B cell (primary cell): Measurements from ENCODE around the gene KLHL1. TPM values are rescaled to one million over a fixed set of nuclear protein-coding genes. Genes with fewer than 3 reads are reported as not detected.

ENCODE experiments used
- ATAC-seq: fragments of 200-7000 bp; cut with Tn5 transposase; one replicate; pipeline ENCODE4 v1.10.0; 2021; ENCODE audit warnings: low read depth, mild to moderate bottlenecking, moderate number of reproducible peaks, moderate library complexity
- CTCF ChIA-PET: fragments of 350-600 bp; sonication (Branson Sonifier 250); formaldehyde crosslinking; loops from one replicate; lab custom pipeline; 2021; ENCODE audit warnings: antibody characterized with exemption, inconsistent platforms; lab: Charles Lee
- POLR2A ChIA-PET: fragments of 350-600 bp; sonication (Branson Sonifier 250); formaldehyde crosslinking; loops from one replicate; lab custom pipeline; 2021; ENCODE audit warnings: antibody characterized with exemption; lab: Charles Lee
- DNase-seq: peaks from one replicate; pipeline ENCODE4 v3.0.0; 2013
- H2AFZ ChIP-seq: 2 replicates; pipeline ENCODE4 v1.6.1; 2012; ENCODE audit warnings: mild to moderate bottlenecking, low read depth, low read length; ENCODE audit not compliant: insufficient read depth, poor library complexity, severe bottlenecking
- H3K27ac ChIP-seq, 2 donors: 1 replicate in 1 of 2; 2 replicates in 1 of 2; pipeline ENCODE4 v1.5.1; 2012 to 2013; ENCODE audit warnings: low read length in 2 of 2, mild to moderate bottlenecking in 2 of 2, moderate library complexity in 1 of 2
- H3K27me3 ChIP-seq, 4 experiments: fragments of 200-600 bp in 1 of 4; sonication (generic) in 1 of 4; replicated peaks in 1 of 4; 1 replicate in 2 of 4; 2 replicates in 2 of 4; pipeline versions ENCODE4 v1.6.1 to v1.7.0; 2013 to 2016; ENCODE audit warnings: low read length in 3 of 4, mild to moderate bottlenecking in 2 of 4, mixed read lengths in 1 of 4, moderate library complexity in 1 of 4; ENCODE audit not compliant: insufficient read depth in 4 of 4, control insufficient read depth in 3 of 4; ENCODE audit errors: control extremely low read depth in 1 of 4
- H3K36me3 ChIP-seq, 2 experiments: replicated peaks in 1 of 2; 1 replicate in 1 of 2; 2 replicates in 1 of 2; pipeline versions ENCODE4 v1.6.1 to v1.7.1; 2013; ENCODE audit warnings: low read length in 1 of 2; ENCODE audit not compliant: insufficient read depth in 2 of 2, control insufficient read depth in 1 of 2; ENCODE audit errors: control extremely low read depth in 1 of 2, extremely low read depth in 1 of 2
- H3K4me1 ChIP-seq, 2 donors: fragments of 200-600 bp in 1 of 2; sonication (generic) in 1 of 2; 1 replicate in 1 of 2; 2 replicates in 1 of 2; pipeline versions ENCODE4 v1.5.1 to v1.6.1; 2013 to 2017; ENCODE audit warnings: low read length in 2 of 2; ENCODE audit not compliant: control insufficient read depth in 2 of 2, insufficient read depth in 2 of 2
- H3K4me2 ChIP-seq: replicated peaks from 2 replicates; pipeline ENCODE3; 2012; ENCODE audit warnings: mild to moderate bottlenecking, low read depth, low read length; ENCODE audit not compliant: poor library complexity, severe bottlenecking
- H3K4me3 ChIP-seq, 5 experiments: fragments of 200-600 bp in 1 of 5; sonication (generic) in 1 of 5; 1 replicate in 3 of 5; 2 replicates in 2 of 5; pipeline versions ENCODE4 v1.5.1 to v1.7.0; 2011 to 2016; ENCODE audit warnings: low read length in 4 of 5, mild to moderate bottlenecking in 4 of 5, low read depth in 2 of 5, control low read depth in 1 of 5, moderate library complexity in 1 of 5; ENCODE audit not compliant: insufficient read depth in 1 of 5; ENCODE audit errors: control extremely low read depth in 1 of 5, extremely low read depth in 1 of 5
- H3K79me2 ChIP-seq: fragments of 200-600 bp; sonication (generic); one replicate; pipeline ENCODE4 v1.6.0; 2016; ENCODE audit warnings: low read length; ENCODE audit not compliant: control insufficient read depth, insufficient read depth
- H3K9ac ChIP-seq: fragments of 200-600 bp; sonication (generic); 2 replicates; pipeline ENCODE4 v1.6.1; 2017; ENCODE audit warnings: mild to moderate bottlenecking, low read length, moderate library complexity
- H3K9me3 ChIP-seq, 3 donors: one replicate each; pipeline versions ENCODE4 v1.6.1 to v1.7.1; 2013; ENCODE audit warnings: low read length in 2 of 3; ENCODE audit not compliant: control insufficient read depth in 2 of 3, insufficient read depth in 1 of 3; ENCODE audit errors: control extremely low read depth in 1 of 3
- H4K20me1 ChIP-seq: 2 replicates; pipeline ENCODE4 v1.6.0; 2012; ENCODE audit warnings: mild to moderate bottlenecking, low read length; ENCODE audit not compliant: insufficient read depth, control insufficient read depth, poor library complexity, severe bottlenecking
- H3K27ac Mint-ChIP-seq: one replicate; pipeline ENCODE4 v1.8.0; 2021; ENCODE audit warnings: mixed read lengths
- H3K27me3 Mint-ChIP-seq: one replicate; pipeline ENCODE4 v1.8.0; 2021; ENCODE audit warnings: mixed read lengths
- H3K4me1 Mint-ChIP-seq: one replicate; pipeline ENCODE4 v1.8.0; 2021; ENCODE audit warnings: mixed read lengths
- H3K4me3 Mint-ChIP-seq: one replicate; pipeline ENCODE4 v1.8.0; 2021; ENCODE audit warnings: mixed read lengths
- H3K9me3 Mint-ChIP-seq: one replicate; pipeline ENCODE4 v1.8.0; 2022; ENCODE audit warnings: mixed read lengths; ENCODE audit not compliant: insufficient read depth
- EZH2 ChIP-seq: IDR thresholded peaks from 2 replicates; pipeline ENCODE4 v1.6.1; 2012; ENCODE audit warnings: borderline replicate concordance, low read depth, mild to moderate bottlenecking, moderate library complexity, low read length; ENCODE audit not compliant: insufficient read depth, poor library complexity, severe bottlenecking
- WGBS: methylation state at CpG from one replicate; pipeline ENCODE4 v1.1.5; 2013; ENCODE audit warnings: missing lambda C conversion rate; ENCODE audit not compliant: insufficient coverage; 5-methylcytosine and 5-hydroxymethylcytosine counted together
- intact Hi-C: fragments of 100-400 bp; cut with micrococcal nuclease; formaldehyde crosslinking; loops from one replicate; pipeline ENCODE4 v1.10.0; 2022
- polyA plus RNA-seq: library from polyadenylated mRNA; depleted of rRNA; stranded (reverse); fragments of >200 nt; gene quantifications from 2 replicates; pipeline ENCODE4 v1.2.3, GENCODE V29; 2012
- total RNA-seq, 2 donors: library from RNA; stranded (reverse); fragments of 120-200 nt in 1 of 2; gene quantifications; 1 replicate in 1 of 2; 2 replicates in 1 of 2; pipeline versions ENCODE4 v1.2.3 to v1.2.4, GENCODE V29; 2013 to 2022
- TF ChIP-seq, protein P1 (sequence below): fragments of 200-600 bp; IDR thresholded peaks from one replicate; pipeline ENCODE4 v1.8.0; 2022; ENCODE audit warnings: antibody characterized with exemption, mild to moderate bottlenecking

KLHL1 gene
- total and polyA plus RNA-seq, 2 donors (not counting 1 experiment from before 2014, with no cell fraction given) = not detected

DNA sequence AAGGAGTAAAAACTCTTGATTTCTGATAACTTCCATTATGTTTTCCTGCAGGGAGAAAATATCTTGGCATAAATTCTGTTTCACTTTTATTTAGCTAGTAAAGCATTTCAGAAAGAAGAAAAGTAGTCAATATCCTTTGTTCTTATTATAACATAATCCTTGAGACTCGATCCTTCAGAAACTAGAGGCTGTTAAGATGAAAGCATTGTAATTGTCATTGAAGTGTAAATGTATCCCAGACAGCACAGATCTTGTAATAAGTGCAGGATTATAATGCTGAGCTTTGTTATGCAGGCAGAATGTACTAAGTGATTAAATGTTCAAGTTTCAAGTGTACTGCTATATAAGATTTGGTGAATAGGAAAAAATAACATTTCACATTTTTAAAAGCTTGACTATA lies 225.8 kb downstream of the KLHL1 start:
- no peak for ATAC-seq
- H3K27me3 Mint-ChIP-seq = no peaks in the 10 kb centered on the region
- CTCF ChIA-PET = no interaction called here
- no peak overlapping the region for H3K27ac Mint-ChIP-seq
- H3K27me3 ChIP-seq = no peaks in the 10 kb centered on the region
- H3K79me2 ChIP-seq = no peaks in the 10 kb centered on the region
- intact Hi-C loops = no loop called here
- no peaks in the 10 kb centered on the region for H3K9me3 ChIP-seq
- H2AFZ ChIP-seq = no peak overlapping the region
- no peak overlapping the region for H3K4me3 ChIP-seq
- TF ChIP-seq EZH2 = no peak
- TF ChIP-seq, protein P1, sequence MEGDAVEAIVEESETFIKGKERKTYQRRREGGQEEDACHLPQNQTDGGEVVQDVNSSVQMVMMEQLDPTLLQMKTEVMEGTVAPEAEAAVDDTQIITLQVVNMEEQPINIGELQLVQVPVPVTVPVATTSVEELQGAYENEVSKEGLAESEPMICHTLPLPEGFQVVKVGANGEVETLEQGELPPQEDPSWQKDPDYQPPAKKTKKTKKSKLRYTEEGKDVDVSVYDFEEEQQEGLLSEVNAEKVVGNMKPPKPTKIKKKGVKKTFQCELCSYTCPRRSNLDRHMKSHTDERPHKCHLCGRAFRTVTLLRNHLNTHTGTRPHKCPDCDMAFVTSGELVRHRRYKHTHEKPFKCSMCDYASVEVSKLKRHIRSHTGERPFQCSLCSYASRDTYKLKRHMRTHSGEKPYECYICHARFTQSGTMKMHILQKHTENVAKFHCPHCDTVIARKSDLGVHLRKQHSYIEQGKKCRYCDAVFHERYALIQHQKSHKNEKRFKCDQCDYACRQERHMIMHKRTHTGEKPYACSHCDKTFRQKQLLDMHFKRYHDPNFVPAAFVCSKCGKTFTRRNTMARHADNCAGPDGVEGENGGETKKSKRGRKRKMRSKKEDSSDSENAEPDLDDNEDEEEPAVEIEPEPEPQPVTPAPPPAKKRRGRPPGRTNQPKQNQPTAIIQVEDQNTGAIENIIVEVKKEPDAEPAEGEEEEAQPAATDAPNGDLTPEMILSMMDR = no peak
- H4K20me1 ChIP-seq = no peaks in the 10 kb centered on the region
- no peak overlapping the region for H3K27ac ChIP-seq
- no peak overlapping the region for H3K9ac ChIP-seq
- H3K36me3 ChIP-seq = no peaks in the 10 kb centered on the region
- H3K4me1 Mint-ChIP-seq = no peaks in the 10 kb centered on the region
- no peak overlapping the region for H3K4me2 ChIP-seq
- no CpG with 5 or more reads among the region's 1 CpG for WGBS
- no peaks in the 10 kb centered on the region for H3K4me1 ChIP-seq
- H3K9me3 Mint-ChIP-seq = peaks cover 4% of the 10 kb centered on the region
- no peak for DNase-seq
- POLR2A ChIA-PET = no interaction called here
- H3K4me3 Mint-ChIP-seq = no peak overlapping the region

GRCh38 chr13:69879936-69880335 lies 228.3 kb downstream of the KLHL1 start:
- H3K27ac Mint-ChIP-seq = no peak overlapping the region
- no peak overlapping the region for H3K4me3 Mint-ChIP-seq
- Histone ChIP-seq H3K79me2 (no peaks in the 10 kb centered on the region), H3K9me3 (no peaks in the 10 kb centered on the region), H3K4me3 (no peak overlapping the region), H3K9ac (no peak overlapping the region), H2AFZ (no peak overlapping the region), H3K27ac (no peak overlapping the region), H3K4me2 (no peak overlapping the region), H3K36me3 (no peaks in the 10 kb centered on the region), H3K4me1 (no peaks in the 10 kb centered on the region), H4K20me1 (no peaks in the 10 kb centered on the region), H3K27me3 (no peaks in the 10 kb centered on the region)
- ATAC-seq (no peak), DNase-seq (no peak)
- ChIA-PET CTCF (no interaction called here), POLR2A (no interaction called here)
- peaks cover 2% of the 10 kb centered on the region for H3K9me3 Mint-ChIP-seq
- no peaks in the 10 kb centered on the region for H3K27me3 Mint-ChIP-seq
- no peaks in the 10 kb centered on the region for H3K4me1 Mint-ChIP-seq
- intact Hi-C loops = no loop called here
- WGBS = no CpG with 5 or more reads among the region's 1 CpG
- TF ChIP-seq, protein P1 = no peak
- TF ChIP-seq EZH2 = no peak
